Stimulated activated CD4-positive, alpha-beta T cell treated with anti-CD3 and anti-CD28 coated beads, Interleukin-4, amount 100 ng/mL, for 48 hours (primary cell): ENCODE measurements around the gene RFX3.

Experiments
- DNase-seq, 2 donors: peaks; one replicate each; pipeline ENCODE4 v3.0.0-alpha.2; 2020; ENCODE audit warnings: low read depth in 2 of 2

The RFX3 gene

DNA sequence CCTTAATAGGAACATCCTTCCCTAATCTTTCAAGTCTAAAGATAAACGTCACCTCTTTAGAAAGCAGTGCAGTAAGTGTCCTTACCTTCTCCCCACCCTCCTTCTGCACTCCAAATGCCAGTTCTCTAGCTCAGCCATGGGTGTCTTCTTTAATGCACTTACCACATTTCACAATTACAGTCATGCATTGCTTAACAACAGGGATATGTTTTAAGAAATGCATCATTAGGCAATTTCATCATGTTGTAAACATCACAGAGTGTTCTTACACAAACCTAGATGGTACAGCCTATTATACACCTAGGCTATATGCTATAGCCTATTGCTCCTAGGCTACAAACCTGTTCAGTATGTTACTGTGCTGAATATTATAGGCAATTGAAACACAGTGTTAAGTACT is 91.2 kb downstream of the RFX3 start:
- DNase-seq, result no peak

DNA sequence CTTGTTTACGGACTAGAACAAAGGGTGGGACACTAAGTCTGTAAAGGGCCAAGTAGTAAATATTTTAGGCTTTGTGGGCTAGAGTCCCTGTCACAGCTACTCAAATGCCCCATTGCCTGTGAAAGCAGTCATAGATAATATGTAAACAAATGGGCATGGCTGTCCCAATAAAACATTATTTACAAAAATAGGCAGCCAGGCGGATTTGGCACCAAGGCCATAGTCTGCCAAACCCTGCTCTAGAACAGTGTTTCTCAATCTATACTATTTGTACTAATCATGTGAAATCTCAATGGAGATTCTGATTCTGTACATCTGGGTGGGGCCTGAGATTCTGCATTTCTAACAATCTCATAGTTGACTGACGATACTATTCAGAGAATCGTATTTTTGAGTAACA is 92.0 kb downstream of the RFX3 start:
- DNase-seq, result no peak

DNA sequence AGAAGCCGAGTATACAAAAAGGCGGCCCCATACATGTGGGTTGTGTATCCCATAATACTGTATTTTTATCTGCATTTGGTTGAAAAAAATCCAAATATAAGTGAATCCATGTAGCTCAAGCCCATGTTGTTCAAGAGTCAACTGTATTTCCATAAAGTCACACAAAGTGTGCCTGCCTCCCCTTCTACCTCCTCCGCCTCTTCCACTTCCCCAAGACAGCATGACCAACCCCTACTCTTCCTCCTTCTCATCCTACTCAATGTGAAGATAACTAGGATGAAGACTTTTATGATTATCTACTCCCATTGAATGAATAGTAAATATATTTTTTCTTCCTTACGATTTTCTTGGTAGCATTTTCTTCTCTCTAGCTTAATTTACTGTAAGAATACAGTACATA is 92.7 kb downstream of the RFX3 start:
- no peak for DNase-seq

DNA sequence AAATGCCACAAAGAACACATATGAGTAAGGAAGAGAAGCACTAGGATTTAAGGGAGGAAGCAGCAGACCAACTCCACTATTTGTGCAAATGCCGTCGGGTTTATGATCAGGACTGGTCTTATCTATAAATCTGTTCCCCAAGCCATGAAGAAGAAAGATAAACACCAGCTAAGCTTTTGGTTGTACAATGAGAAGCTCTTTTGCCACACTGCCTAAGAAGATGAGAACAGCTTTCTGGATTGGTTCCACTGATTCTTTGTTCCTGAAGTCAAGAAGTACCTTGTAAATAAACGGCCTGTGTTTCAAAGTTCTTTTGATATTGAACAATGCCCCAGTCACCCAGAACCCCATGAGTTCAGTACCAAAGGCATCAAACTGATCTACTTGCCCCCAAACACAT is 93.9 kb downstream of the RFX3 start:
- no peak for DNase-seq

DNA sequence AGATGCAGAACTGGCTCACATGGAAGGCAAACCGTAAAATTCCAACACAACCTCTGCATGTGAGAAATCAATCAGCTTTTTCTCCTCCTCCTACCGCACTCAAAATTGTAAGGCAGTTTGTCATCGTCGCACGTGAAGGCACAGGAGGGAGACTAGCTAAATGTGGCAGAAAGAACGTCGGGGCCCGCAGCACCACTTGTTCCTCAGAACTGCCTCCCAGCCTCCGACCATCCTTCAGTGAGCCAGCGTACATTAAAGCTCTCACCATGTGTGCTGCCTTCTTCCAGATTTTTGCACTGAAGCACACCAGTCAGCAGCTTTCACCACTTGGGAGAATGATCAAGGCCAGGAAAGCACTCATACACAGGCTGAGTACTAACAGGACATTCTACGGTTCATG is 105.9 kb downstream of the RFX3 start:
- DNase-seq, result no peak

DNA sequence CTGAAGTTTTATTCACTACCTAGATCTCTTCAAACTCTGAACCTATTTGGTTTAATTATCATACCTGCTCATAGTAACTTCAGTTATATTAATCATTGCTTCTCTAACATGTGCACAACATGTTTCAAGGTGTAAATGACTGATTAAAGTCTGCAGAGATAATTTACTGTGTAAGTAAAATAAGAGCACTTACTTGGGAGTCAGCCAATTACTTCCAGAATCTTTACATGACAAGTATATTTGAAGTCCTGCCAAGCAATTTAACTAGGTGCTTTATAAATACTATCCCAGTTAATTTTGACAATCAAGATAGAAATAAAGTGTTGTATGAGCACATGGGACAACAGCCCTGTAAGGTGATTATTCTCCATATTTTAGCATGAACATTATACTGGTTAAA is 109.9 kb downstream of the RFX3 start:
- DNase-seq, result no peak

DNA sequence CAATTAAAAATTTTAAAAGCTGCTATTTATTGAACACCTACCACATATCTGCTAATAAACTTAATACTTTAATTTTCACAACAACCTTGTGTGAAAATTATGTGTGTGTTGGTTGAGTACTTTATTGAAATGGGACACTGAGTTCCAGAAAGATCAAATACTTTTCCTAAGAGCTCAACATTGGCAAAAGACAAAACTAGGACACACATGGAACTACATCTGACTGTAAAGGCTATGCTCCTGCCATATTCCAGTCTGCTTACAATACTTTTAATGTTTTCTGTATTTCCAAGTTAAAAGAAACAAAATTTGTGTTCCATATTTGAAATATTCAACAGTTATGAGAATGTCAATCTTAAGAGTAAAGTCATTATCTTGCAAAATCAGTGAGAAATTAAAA is 111.8 kb downstream of the RFX3 start:
- DNase-seq, result no peak

DNA sequence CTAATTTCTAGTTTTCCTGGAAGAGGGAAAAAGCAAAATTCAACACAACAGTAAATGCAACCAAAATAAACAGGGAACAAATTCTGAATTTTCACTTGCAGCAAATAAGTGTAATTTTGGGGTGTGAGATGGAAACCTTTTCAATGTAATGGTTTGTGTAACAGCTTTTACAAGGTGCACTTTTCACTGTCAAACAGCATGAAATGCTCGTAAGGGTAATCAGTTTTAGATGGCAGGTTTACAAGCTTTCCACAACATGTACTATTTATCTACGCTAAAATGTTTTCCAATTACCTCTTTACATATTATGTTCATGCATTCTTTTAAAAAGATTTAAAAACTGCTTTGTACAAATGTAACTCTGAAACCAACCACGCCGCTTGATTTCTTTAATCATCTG is 115.3 kb downstream of the RFX3 start:
- no peak for DNase-seq

DNA sequence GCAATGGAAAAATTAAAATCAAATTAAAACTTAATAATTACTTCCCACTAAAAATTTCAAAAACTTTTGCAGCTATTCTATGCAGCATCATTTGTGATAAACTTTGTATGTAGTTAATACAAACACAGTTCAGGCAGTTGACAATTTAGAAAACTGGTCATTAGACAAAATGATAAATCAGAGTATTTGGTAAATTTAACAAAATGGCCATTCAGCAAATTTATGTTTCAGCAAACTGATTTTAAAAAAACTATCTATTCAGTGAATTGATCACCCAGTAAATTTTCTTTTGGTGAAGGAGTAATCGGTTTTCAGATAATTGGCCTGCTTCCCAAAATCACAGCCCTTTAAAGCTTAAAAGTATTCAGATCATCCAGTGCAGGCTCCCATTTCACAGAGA is 116.3 kb downstream of the RFX3 start:
- DNase-seq, result no peak

DNA sequence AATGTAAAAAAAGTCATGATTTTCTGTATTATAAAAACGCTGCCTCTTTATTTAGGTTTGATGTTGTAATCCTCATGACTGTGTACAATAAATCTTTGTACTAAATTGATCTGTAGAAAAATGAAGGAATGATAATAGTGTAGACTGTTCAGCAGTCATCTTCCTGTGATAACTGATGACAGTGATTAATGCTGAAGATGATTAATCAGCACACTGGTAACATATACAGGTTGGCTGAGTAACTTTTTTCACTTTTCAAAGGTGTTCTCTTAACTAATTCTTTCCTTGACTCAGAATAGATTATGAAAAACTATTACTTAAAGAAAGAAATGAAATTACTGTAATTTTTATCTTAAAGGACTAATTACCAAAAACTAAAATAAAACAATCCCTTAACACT is 122.5 kb downstream of the RFX3 start:
- DNase-seq, result no peak

DNA sequence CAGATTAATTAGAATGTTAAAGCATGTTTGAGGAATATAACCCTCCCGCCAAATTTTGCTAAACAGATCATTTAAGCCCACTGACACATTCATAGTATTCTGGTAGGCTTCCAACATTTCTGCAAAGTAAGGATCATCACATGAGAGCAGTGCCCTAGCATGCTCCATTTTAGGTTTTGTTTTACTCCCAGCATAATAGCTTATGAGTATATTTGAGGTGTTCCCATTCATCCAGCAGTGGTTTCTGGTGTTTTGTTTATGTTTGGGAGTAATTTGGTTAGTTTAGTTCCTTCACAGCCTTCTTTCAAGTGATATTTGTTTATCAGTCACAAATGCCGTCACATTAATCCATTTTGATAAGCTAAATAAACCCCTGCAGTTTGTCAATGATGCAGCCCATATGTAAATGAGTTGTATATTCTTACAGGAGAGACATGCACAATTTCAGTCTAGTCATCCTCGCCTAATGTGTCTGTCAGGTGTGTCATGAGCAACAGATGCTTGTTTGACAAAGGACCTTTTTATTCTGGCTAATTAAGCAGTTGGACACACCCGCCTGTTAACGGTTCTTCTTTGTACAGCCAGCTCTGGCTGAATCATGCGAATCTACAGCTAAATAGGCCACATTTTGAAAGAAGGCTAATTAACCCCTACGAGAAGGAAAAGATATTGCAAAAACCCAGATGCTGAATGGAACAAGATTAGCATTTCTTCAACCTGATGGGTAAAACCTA is 124.4 kb downstream of the RFX3 start:
- DNase-seq, result no peak

DNA sequence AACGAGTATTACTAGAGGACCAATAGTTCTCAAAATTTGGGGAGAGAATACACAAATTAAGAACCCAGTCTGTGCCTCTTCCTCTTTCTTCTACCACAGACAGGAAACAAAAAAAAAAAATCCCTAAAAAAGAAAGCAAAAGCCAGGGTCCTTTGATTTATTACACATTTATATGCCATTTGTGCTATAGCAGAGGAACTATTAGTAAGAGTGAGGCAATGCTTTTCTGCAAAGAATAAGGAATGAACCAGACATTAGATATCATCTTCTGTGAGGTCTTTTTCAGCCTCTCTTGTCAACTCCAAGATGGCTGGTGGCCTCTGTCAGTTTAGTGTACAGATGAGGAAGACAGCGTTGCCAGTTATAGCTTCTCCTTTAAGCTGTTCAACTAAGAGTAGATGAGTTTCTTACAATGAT is 127.6 kb downstream of the RFX3 start:
- no peak for DNase-seq

DNA sequence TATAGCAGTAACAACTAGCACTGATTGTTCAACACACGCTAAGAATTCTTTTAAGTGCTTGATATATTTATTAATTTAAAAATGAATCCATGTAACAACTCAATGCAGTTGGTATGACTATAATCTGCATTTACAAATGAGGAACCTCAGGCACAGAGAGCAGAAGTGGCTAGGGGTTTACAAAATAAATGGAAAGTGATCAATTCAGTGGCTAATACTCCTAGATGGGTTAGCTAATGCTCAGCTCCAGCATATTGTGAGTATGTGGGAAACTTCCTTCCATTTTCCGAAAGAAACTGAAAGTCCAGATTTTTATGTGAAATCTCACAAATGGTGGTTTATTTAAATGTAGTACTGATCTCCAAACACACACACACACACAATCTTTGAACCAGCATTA is 128.0 kb downstream of the RFX3 start:
- no peak for DNase-seq

DNA sequence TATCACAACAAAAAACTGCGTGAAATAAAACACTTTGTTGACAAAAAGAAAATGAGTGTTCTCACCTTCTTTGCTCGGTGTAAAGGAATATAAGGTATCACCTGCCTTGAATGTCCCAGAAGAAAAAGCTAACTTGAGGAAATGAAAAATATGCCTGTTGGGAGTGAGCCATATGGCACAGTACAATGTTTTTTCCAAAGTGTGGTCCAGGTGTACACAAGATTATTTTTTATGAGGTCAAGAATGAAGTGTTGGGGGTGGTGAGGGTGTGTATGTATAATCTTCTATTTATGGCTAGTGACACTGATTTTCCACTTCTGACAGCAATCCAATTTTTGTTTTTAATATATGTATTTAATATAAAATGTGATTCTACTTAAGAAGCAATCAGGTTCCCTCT is 134.4 kb downstream of the RFX3 start:
- DNase-seq, result no peak

DNA sequence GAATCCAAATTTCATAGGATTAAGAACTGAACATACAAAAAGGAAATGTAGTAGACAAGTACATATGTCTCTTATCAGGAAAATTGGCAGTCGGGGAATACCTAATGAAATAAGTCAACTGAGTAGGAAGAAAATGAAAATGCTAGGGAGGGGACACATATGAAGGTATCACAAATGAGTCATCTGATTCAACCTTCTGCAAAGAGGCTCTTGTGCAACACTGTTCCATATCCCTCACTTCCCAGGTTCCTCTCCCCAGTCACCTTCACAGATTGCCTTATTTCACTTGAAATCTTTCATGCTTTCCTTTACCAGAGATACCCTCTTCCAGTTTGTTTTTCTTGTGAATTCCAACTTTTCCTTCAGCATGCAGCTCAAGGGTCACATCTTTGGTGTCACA is 139.0 kb downstream of the RFX3 start:
- no peak for DNase-seq

DNA sequence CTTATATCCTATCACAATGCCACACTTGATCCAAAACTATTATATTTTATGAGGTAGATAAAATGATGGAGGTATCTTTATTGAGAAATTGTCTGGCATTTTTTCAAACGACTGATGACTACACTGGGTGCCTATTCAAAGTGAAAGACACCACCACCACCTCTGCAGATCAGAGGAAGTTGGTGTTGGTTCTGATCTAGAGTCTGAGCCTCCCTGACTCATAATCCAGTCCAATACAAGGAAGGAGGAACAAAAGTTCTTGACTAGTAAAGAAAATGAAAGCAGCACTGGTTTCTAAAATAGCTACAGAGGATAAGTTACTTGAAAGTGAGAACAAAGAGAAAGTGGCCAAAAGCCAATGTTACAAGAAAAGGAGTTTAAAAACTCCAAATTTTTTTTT is 139.9 kb downstream of the RFX3 start:
- peak in 1 of 2 donors; percentile 29 for DNase-seq

DNA sequence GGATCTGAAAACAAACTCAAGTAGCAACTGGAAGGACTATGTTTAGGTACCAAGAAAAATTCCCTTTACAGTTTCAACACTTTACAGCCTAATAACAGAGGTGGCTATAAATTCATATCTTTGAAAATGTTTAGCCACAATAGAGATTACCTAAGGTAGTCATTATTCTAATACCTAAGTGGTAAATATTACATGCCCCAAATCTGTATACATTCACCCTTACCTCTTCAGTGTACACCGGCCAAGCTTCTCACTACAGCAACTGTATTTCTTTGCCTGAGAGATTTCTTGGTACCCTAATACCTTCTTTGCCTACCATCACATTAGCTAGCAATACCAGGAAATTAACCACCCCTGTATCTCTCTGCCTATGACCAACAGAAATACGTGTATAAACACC is 154.0 kb downstream of the RFX3 start:
- no peak for DNase-seq

DNA sequence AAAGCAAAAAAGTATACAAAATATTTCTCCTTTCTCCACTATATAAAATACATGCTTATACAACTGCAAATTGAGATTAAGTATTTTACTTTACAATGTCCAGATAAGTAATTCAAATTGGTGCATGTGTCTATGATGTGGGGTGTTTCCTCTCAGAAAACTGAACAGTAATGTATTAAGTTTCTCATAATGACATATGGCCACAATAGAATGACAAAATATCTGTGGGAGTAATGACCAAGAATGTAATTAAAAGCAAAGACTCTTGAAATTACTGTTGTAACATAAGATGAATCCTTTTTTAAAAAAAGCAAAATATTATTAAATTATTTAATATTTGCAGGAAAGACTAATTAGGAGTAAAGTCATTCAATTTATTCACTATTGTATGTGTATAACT is 155.1 kb downstream of the RFX3 start:
- DNase-seq, result no peak

DNA sequence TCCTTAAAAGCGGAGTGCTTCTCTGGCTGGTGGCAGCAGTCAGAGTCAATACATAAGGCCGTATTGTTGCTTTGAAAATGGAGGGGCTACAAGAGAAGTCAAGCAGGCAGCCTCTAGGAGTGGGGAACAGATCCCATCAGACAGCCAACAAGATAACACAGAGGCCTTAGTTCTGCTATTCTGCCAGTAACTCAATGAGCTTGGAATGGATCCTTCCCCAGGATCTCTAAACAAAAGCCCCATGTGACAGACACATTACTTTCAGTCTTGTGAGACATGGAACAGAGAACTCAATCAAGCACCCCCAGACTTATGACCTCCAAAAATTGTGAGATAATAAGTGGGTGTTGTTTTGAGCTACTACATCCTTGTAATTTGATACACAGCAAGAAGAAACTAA is 158.6 kb downstream of the RFX3 start:
- no peak for DNase-seq

DNA sequence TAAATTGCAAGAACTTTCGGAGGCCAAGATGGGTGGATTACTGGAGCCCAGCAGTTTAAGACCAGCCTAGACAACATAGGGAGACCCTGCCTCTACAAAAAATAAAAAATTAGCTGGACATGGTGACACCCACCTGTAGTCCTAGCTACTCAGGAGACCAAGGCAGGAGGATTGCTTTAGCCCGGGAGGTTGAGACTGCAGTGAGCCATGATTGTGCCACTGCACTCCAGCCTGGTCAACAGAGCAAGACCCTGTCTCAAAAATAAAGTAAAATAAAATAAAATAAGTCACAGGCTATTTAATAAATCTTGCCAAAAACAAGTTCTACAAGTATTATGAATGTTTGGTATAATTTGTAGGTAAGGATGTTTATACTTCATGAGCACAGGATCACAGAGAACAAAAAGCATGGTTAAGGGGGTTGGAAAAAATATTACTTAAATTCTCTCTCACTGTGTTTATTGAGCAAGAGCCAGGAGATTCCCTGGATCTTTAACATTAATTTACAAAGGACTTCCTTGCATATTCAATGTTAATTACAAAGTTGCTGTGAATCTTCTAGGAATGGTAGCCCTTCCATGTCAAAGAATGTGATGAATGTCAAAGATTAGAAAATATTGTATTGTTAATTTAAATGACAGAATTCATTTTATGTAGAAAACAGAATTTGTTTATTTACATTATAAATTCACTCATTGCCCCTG is 164.0 kb downstream of the RFX3 start:
- DNase-seq, result no peak

DNA sequence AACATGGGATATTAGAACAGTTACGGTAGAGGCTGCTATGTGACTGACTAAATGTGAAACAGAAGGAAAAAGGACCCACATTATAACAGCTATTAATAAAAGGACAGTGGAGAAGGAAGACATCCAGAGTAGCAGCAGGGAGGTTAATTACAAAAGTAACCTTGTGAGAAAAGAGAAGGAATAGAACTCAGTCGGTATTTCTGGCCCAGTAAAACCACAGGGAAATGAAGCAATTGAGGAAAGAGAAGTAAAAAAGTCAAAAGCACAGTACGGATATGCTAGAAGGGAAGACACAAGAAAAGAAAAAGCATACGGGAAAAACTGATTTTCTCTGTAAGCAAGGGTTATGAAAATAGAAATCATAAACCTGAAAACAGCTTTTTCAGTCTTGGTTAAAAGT is 164.7 kb downstream of the RFX3 start:
- no peak for DNase-seq

DNA sequence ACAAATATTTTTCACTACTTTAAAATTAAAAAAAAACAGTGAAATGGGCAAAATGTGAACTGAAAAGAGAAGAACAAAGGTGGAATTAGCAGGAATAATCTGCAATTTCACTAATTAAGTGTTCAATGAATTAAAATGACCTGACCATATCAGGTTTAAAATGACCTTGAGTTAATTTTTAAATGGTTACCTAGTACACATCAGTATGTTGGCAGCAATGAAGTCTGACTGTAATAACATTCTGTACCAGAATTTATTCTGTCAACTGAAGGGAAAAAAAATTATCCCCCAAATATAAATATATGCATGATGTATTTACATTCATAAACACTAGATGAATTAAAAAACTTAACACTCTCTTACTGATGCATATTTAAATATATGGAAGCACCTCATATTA is 165.6 kb downstream of the RFX3 start:
- no peak for DNase-seq

DNA sequence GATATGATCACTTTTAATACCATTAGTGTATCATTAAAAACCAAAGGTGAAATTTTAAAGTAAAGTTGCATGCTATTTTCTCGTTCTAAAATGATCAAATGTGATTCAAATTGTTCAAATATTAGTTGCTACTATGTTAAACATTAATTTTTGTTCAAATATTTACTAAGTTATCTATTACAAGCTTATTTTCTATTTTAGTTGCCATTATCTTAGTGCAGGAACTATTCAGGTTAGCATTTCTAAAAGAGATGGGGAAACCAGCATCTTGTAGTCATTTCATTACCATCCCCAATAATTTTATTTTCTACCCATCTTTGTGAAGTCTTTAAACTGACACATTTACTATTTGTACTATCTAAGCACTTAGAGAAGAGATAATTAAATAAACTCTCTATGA is 166.0 kb downstream of the RFX3 start:
- no peak for DNase-seq
